Activated T-cell treated with anti-CD3 and anti-CD28 coated beads, Interleukin-2, amount 50 U/mL, for 4 hours (primary cell): ENCODE data around the gene LRP11. TPM values are rescaled to one million over a fixed set of nuclear protein-coding genes. Genes with fewer than 3 reads are reported as not detected.
"Not testable (repeated sequence)": the region's sequence is repeated elsewhere in the genome, so short reads cannot be mapped to it uniquely, and the experiment has no call there.

ENCODE experiments used
- ATAC-seq, 2 donors: fragments of 200-7000 bp; cut with Tn5 transposase; one replicate each; pipeline ENCODE4 v1.10.0; 2021
- DNase-seq: peaks from one replicate; pipeline ENCODE4 v3.0.0-alpha.2; 2020
- H3K27me3 Mint-ChIP-seq: one replicate; pipeline ENCODE4 v1.8.0; 2021; ENCODE audit warnings: low read depth, mixed read lengths
- H3K36me3 Mint-ChIP-seq: one replicate; pipeline ENCODE4 v1.8.0; 2022; ENCODE audit warnings: mixed read lengths; ENCODE audit not compliant: insufficient read depth
- H3K4me1 Mint-ChIP-seq: one replicate; pipeline ENCODE4 v1.8.0; 2021; ENCODE audit warnings: low read depth, mixed read lengths
- H3K4me3 Mint-ChIP-seq: one replicate; pipeline ENCODE4 v1.8.0; 2021; ENCODE audit warnings: mild to moderate bottlenecking, moderate library complexity, mixed read lengths
- H3K9me3 Mint-ChIP-seq: one replicate; pipeline ENCODE4 v1.8.0; 2021; ENCODE audit warnings: mixed read lengths
- total RNA-seq, 3 donors: library from RNA; stranded (reverse); gene quantifications; one replicate each; pipeline ENCODE4 v1.2.1, GENCODE V29; 2021

The LRP11 gene
- total RNA-seq, 3 donors from 2014 or later, result 2.0 to 3.4 (median 3.2) TPM

DNA sequence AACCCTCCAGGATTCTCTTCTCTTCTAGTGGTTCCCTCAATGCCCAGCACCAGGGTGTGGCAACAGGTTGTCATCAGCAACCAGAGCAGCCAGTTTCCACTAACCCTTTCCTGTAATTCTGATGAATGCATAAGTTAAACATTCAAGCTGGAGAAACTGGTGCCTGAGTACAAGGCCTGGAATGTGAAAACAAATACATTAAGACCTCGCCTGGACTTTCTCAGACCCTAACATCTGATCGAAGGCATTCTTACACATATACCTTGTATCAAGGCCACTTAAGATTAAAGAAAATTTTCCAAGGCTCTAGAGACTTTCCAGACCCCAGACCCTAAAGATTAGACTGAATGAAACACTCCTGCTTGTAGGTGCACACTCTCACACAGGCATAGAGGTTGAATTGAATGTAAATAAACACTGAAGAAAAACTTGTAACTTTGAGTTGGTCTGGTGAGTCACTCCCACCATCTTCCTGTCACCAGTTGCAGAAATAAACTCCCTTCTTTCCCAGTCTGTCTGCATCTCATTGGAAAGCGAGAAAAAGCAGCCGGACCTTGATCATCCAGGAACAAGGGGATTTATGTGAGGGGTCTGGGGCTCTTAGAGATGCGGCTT, 9.0 kb downstream of the LRP11 start:
- Mint-ChIP-seq H3K27me3 (peaks cover 3% of the 10 kb centered on the region), H3K9me3 (no peaks in the 10 kb centered on the region), H3K4me1 (peaks cover 14% of the 10 kb centered on the region), H3K36me3 (peaks cover 7% of the 10 kb centered on the region), H3K4me3 (no peak overlapping the region)
- DNase-seq (no peak), ATAC-seq (no peak)

DNA sequence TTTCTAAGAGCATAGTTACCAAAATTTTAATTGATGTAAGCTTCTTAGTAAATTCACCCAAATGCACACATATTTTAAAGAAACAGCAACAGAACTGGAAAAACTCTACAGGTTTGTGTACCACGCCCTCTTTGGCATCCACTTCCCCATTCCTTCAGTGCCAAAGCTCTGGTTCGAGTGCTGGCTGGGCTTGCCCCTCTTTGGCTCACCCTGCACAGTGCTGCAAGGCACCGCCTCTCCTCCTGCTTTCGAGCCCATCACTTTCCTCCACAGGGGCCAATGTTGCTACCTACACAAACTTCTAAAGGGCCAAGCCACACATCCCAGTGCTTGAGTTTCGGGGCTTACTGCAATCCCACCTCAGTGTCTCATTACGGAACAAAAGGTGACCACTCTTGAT, 9.6 kb downstream of the LRP11 start:
- H3K27me3 Mint-ChIP-seq, result peaks cover 3% of the 10 kb centered on the region
- no peak for DNase-seq
- ATAC-seq, result no peak
- H3K36me3 Mint-ChIP-seq, result peaks cover 7% of the 10 kb centered on the region
- H3K9me3 Mint-ChIP-seq, result no peaks in the 10 kb centered on the region
- H3K4me1 Mint-ChIP-seq, result peaks cover 14% of the 10 kb centered on the region
- H3K4me3 Mint-ChIP-seq, result no peak overlapping the region

DNA sequence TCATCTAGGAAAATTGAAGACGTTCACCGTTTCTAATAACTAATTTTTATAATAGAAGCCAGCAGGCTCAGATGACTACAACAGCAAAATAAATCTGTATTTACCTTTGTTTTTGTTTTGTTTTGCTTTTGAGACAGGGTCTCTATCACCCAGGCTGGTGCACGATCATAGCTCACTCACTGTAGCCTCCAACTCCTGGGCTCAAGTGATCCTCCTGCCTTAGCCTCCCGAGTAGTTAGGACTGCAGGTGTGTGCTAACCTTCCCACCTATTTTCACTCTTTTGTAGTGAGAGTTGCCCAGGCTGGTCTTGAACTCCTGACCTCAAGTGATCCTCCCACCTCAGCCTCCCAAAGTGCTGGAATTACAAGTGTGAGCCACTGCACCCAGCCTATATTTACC, 10.1 kb downstream of the LRP11 start:
- not testable (repeated sequence) for H3K4me3 Mint-ChIP-seq, H3K36me3 Mint-ChIP-seq, H3K9me3 Mint-ChIP-seq, H3K27me3 Mint-ChIP-seq, DNase-seq, ATAC-seq
- peaks cover 14% of the 10 kb centered on the region for H3K4me1 Mint-ChIP-seq

DNA sequence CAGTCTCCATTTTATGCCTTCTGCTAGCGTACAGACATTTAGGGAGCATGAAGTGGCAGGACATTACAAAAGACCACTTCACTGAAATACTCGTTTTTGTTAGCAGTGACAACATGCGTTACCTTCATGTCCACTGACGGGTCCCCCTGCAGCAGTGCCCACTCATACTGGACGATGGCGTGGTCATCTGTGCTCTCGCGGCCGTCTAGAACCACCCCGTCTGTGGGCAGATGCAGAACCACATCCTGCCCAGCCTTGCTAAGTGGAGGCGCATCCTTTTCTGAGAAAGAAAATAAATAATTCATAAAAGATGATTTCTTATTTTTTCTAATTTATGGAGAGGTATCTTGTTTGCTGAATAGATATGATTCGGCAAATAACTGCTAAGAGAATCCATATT, 11.3 kb downstream of the LRP11 start:
- peaks cover 14% of the 10 kb centered on the region for H3K4me1 Mint-ChIP-seq
- H3K36me3 Mint-ChIP-seq, result peaks cover 7% of the 10 kb centered on the region
- H3K9me3 Mint-ChIP-seq, result no peaks in the 10 kb centered on the region
- ATAC-seq, result no peak
- H3K27me3 Mint-ChIP-seq, result no peaks in the 10 kb centered on the region
- H3K4me3 Mint-ChIP-seq, result no peak overlapping the region
- DNase-seq, result no peak

DNA sequence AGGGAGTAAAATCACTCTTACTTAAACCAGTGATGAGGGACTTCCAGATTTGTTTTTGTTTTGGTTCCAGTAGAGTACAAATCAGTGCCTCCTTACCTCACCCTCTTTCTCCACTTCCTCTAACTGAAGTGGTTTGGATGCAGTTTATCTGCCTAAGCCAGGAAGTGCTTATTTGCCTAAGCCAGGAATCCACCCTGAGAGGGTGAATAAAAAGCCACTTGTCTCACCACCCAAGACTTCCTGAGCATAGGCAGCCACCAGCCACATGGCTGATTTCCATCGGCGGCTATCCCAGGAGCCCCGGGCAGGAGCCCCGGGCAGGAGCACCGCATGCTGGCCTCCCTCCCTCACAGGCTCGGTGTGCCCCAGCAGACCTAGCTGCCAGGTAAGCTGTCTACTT, 12.0 kb downstream of the LRP11 start:
- Mint-ChIP-seq H3K36me3 (peaks cover 7% of the 10 kb centered on the region), H3K4me1 (peaks cover 14% of the 10 kb centered on the region), H3K4me3 (no peak overlapping the region), H3K27me3 (no peaks in the 10 kb centered on the region), H3K9me3 (no peaks in the 10 kb centered on the region)
- DNase-seq (no peak), ATAC-seq (no peak)

DNA sequence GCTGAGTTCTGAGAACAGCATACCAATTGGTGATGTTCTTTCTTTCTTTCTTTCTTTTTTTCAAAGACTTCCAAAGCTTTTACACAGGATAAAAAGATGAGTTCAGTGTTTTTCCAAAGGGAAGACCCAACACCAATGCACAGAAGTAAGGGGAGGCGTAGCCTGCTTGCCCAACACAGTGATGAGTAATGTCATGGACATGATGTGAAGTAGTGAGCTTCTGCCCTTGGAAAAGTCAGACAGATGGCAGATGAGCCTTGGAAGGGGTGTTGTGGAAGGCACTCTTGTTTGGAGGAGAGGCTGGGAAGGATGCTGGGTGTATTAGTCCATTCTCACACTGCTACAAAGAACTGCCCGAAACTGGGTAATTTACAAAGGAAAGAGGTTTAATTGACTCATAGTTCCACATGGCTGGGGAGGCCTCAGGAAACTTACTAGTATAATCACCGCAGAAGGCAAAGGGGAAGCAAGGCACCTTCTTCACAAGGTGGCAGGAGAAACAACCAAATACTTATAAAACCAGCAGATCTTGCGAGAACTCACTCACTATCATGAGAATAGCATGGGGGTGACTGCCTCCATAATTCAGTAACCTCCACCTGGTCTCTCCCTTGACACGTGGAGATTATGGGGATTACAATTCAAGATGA, 12.6 kb downstream of the LRP11 start:
- Mint-ChIP-seq H3K9me3 (no peaks in the 10 kb centered on the region), H3K4me3 (no peak overlapping the region), H3K27me3 (no peaks in the 10 kb centered on the region), H3K4me1 (peaks cover 14% of the 10 kb centered on the region), H3K36me3 (peaks cover 7% of the 10 kb centered on the region)
- ATAC-seq (no peak), DNase-seq (no peak)

DNA sequence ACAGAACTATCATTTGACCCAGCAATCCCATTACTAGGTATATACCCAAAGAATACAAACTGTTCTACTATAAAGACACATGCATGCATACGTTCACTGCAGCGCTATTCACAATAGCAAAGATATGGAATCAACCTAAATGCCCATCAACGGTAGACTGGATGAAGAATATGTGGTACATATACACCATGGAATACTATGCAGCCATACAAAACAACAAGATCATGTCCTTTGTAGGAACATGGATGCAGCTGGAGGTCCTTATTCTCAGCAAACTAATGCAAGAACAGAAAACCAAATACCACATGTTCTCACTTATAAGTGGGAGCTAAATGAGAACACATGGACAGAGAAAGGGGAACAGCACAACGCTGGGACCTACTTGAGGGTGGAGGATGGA, 15.8 kb downstream of the LRP11 start:
- not testable (repeated sequence) for ATAC-seq, H3K27me3 Mint-ChIP-seq, H3K36me3 Mint-ChIP-seq, H3K4me3 Mint-ChIP-seq, DNase-seq, H3K9me3 Mint-ChIP-seq
- peaks cover 14% of the 10 kb centered on the region for H3K4me1 Mint-ChIP-seq

DNA sequence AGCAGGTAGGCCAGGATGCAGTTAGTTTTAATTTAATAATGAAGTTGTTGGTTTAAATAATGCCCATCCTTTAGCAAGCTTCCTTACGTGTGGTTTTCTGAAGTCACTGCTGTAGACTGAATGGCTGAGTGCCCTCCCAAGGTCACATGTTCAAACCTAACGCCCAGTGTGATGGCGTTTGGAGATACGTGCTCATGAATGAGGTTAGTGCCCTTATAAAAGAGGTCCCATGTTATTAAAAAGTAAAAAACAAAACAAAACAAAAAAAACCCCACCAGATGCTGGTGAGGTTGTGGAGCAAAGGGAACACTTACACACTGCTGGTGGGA, 16.3 kb downstream of the LRP11 start:
- Mint-ChIP-seq H3K9me3 (no peaks in the 10 kb centered on the region), H3K4me3 (no peak overlapping the region), H3K4me1 (peaks cover 14% of the 10 kb centered on the region), H3K27me3 (no peaks in the 10 kb centered on the region), H3K36me3 (peaks cover 7% of the 10 kb centered on the region)
- ATAC-seq, result no peak
- DNase-seq, result no peak

DNA sequence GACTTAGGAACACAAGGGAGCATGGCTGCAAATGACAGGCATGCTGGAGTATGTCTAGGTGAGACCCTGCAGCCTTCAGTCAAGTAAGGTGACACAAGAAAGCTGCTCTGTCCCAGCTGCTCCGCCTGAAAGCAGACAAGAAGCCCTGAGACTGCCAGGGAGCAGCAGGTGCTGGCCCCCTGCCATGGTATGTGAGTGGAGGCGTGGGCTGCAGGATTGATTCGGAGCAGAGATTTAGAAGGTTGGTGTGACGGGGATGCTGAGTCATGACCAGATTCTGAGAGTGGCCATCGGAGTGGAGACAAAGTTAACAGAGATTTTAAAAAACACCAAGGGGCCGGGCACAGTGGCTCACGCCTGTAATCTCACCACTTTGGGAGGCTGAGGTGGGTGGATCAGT, 17.8 kb downstream of the LRP11 start:
- H3K36me3 Mint-ChIP-seq, result peaks cover 4% of the 10 kb centered on the region
- H3K9me3 Mint-ChIP-seq, result no peaks in the 10 kb centered on the region
- no peak for ATAC-seq
- H3K4me1 Mint-ChIP-seq, result peaks cover under 1% of the 10 kb centered on the region
- no peak for DNase-seq
- no peaks in the 10 kb centered on the region for H3K27me3 Mint-ChIP-seq
- no peak overlapping the region for H3K4me3 Mint-ChIP-seq

DNA sequence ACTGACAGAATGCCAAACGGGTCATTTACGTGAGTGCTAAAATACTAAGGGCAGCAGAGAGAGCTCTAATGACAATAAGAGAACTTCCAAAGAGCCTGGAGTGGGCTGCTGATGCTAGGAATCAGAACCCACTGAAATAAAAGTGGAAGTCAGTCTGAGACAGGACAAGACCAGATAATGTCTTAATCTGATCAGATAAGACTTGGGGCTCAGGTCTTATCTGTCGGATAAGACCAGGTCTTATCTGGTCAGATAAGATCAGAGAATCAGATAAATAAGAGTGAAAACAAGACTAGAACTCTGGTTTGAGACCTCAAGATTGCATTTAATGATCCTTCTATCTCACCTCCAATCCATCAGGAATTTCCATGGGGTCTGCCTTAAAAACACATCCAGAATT, 18.6 kb downstream of the LRP11 start:
- Mint-ChIP-seq H3K4me3 (no peak overlapping the region), H3K9me3 (no peaks in the 10 kb centered on the region), H3K36me3 (no peaks in the 10 kb centered on the region), H3K27me3 (no peaks in the 10 kb centered on the region), H3K4me1 (no peaks in the 10 kb centered on the region)
- ATAC-seq, result no peak
- DNase-seq, result no peak

DNA sequence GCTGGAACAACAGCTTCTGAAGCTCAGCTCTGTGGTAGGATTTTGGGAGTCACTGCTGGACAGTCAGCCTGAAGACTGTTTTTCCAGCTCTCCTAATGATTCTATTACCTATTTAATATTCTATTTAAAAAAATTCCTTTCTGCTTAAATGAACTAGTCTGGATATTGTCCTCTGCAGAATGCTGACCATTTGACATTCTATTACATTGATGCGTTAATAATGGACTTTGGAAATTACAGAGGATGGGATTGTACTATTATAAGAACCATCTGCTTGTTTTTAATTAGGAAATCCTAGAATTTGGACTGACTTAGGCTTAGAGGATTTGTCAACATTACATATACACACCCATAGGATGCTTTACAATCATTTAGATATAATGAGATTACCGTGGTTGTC, 19.7 kb downstream of the LRP11 start:
- ATAC-seq (no peak), DNase-seq (no peak)
- Mint-ChIP-seq H3K27me3 (no peaks in the 10 kb centered on the region), H3K36me3 (no peaks in the 10 kb centered on the region), H3K9me3 (no peaks in the 10 kb centered on the region), H3K4me3 (no peak overlapping the region), H3K4me1 (no peaks in the 10 kb centered on the region)

DNA sequence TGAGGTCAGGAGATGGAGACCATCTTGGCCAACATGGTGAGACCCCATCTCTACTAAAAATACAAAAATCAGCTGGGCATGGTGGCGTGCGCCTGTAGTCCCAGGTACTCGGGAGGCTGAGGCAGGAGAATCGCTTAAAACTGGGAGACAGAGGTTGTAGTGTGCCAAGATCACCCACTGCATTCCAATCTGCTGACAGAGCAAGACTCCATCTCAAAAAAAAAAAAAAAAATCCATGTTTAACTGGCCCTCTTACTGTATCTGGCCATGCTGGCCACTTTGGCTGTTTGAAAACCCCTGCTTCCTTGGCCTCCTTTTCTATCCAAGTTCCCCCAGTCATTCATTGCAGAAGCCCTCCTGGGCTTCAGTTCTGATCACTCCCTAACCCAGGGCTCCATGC, 20.1 kb downstream of the LRP11 start:
- not testable (repeated sequence) for H3K9me3 Mint-ChIP-seq, H3K36me3 Mint-ChIP-seq, DNase-seq, H3K4me3 Mint-ChIP-seq, ATAC-seq, H3K27me3 Mint-ChIP-seq, H3K4me1 Mint-ChIP-seq

DNA sequence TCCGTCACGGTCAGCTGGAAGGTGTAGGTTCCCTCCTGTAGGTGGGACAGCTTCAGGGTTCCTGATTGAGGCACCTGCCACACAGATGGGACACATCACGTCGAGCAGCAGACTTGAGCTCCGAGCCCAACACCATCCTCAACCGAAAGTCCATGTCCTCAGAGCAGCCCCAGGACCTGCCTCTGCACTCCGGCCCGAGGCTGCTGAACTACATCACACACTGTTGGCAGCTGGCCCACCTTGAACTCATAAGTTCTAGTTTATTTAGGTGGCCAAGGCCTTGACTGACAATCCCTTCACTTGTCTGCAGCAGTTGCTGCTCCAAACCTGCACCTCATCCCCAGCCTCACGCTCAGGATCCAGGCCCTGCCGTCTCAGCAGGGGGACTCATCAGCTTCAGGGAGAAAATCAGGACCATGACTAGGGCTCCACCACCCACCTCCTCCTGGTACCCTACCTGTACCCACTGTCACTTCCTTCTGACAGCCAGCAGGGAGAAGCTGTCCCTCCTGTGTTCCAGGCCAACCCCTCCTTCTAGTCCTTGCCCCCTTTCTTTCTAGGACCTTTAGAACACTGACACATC, 21.0 kb downstream of the LRP11 start:
- no peak overlapping the region for H3K4me3 Mint-ChIP-seq
- H3K9me3 Mint-ChIP-seq, result no peaks in the 10 kb centered on the region
- no peak for ATAC-seq

DNA sequence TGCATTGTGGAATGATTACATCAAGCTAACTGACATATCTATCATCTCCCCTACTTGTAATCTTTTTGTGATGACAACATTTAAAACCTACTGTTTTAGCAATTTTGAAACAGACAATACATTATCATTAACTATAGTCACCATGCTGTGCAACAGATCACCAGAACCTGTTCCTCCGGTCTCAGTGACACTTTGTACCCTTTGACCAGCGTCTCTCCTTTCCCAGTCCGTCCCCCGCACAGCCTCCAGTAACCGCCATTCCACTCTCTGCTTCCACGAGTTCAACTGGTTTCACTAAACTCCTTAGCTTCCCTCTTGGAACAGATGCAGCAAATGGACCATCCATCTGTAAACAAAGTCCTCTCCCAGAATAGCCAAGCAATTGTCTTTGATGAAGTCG, 21.8 kb downstream of the LRP11 start:
- ATAC-seq, result no peak
- DNase-seq, result no peak
- no peaks in the 10 kb centered on the region for H3K9me3 Mint-ChIP-seq
- H3K4me1 Mint-ChIP-seq, result no peaks in the 10 kb centered on the region
- no peaks in the 10 kb centered on the region for H3K27me3 Mint-ChIP-seq
- H3K4me3 Mint-ChIP-seq, result no peak overlapping the region
- H3K36me3 Mint-ChIP-seq, result no peaks in the 10 kb centered on the region

More for the DNA sequence above, 21.0 kb downstream of the LRP11 start:
- no peaks in the 10 kb centered on the region for H3K4me1 Mint-ChIP-seq
- no peaks in the 10 kb centered on the region for H3K36me3 Mint-ChIP-seq
- H3K27me3 Mint-ChIP-seq, result no peaks in the 10 kb centered on the region
- no peak for DNase-seq

DNA sequence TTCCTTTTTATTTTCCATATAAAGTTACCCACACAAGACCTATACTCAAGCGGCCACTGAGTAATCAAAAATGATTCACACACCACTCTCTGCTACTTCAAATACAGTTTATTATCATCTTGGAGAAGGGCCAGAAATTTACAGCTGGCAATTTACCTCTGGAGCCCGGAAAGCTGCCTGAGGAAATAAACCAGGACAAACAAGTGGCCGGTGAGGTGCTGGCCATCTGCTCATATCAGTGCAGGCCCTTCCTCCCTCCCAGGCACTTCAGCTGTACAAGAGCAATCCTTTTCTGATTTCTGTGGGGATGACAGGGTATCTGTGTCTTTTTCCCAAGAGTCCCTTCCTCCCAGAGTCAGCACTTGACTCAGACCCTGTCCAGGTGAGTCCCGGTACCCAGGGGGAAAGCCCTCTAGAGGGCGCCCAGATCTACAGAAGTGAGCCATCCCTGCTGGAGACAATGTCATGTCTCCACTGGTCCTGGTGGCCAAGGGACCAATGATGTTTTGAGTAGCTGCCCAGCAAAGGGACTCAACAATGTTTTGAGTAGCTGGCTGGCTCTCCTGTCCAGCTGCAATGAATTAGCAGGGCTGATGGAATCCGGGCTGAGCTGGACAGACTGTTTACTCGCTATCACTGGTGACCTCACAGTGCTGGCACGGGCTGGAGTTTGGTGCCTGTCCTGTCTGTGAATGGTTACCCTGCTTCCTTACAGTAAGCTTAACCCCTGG, 23.6 kb downstream of the LRP11 start:
- ATAC-seq, result peak; percentile 58 to 63
- H3K36me3 Mint-ChIP-seq, result no peaks in the 10 kb centered on the region
- H3K9me3 Mint-ChIP-seq, result no peaks in the 10 kb centered on the region

More for the DNA sequence above, 23.6 kb downstream of the LRP11 start:
- no peaks in the 10 kb centered on the region for H3K27me3 Mint-ChIP-seq
- H3K4me3 Mint-ChIP-seq, result no peak overlapping the region
- H3K4me1 Mint-ChIP-seq, result no peaks in the 10 kb centered on the region
- peak; percentile 30 for DNase-seq
